ENCODE data around the gene PRPF19. TPM values are rescaled to one million over a fixed set of nuclear protein-coding genes. Genes with fewer than 3 reads are reported as not detected.

The PRPF19 gene
- total and polyA plus RNA-seq, 10 of the 15 experiments (the other 5 are each of a cell fraction or from before 2014, with no cell fraction given), result 8.7 to 170 (median 61.3) TPM

- TF ChIP-seq, protein P1, sequence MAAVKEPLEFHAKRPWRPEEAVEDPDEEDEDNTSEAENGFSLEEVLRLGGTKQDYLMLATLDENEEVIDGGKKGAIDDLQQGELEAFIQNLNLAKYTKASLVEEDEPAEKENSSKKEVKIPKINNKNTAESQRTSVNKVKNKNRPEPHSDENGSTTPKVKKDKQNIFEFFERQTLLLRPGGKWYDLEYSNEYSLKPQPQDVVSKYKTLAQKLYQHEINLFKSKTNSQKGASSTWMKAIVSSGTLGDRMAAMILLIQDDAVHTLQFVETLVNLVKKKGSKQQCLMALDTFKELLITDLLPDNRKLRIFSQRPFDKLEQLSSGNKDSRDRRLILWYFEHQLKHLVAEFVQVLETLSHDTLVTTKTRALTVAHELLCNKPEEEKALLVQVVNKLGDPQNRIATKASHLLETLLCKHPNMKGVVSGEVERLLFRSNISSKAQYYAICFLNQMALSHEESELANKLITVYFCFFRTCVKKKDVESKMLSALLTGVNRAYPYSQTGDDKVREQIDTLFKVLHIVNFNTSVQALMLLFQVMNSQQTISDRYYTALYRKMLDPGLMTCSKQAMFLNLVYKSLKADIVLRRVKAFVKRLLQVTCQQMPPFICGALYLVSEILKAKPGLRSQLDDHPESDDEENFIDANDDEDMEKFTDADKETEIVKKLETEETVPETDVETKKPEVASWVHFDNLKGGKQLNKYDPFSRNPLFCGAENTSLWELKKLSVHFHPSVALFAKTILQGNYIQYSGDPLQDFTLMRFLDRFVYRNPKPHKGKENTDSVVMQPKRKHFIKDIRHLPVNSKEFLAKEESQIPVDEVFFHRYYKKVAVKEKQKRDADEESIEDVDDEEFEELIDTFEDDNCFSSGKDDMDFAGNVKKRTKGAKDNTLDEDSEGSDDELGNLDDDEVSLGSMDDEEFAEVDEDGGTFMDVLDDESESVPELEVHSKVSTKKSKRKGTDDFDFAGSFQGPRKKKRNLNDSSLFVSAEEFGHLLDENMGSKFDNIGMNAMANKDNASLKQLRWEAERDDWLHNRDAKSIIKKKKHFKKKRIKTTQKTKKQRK (IDR thresholded peaks at IDR 0.05; ENCODE audit: low read depth, low read length), result no peak
- peak; percentile 93 for TF ChIP-seq RELA (IDR thresholded peaks at IDR 0.05; ENCODE audit: borderline replicate concordance, partially characterized antibody)
- no peak for TF ChIP-seq ZBED1 (IDR thresholded peaks at IDR 0.05; ENCODE audit: borderline replicate concordance)
- TF ChIP-seq USF1 (IDR thresholded peaks at IDR 0.05; ENCODE audit: borderline replicate concordance, extremely low read length, insufficient read depth, low read depth, low read length), result peak; percentile 76
- TF ChIP-seq DPF2 (IDR thresholded peaks at IDR 0.05), result no peak; the same call in 1 of the 2 replicates
- peak; percentile 100 for TF ChIP-seq MXI1 (IDR thresholded peaks at IDR 0.05; ENCODE audit: low read depth, low read length)
- no peak for TF ChIP-seq CHD4 (IDR thresholded peaks at IDR 0.05)
- TF ChIP-seq PKNOX1 (IDR thresholded peaks at IDR 0.05), result peak; percentile 89
- TF ChIP-seq BHLHE40 (IDR thresholded peaks at IDR 0.05; ENCODE audit: borderline replicate concordance in 1 of 2, low read depth in 2 of 2, low read length in 1 of 2), result peak; percentile 100
- no peak for TF ChIP-seq ETV6 (conservative IDR thresholded peaks at IDR 0.05 in 1 of 2, IDR thresholded peaks at IDR 0.05 in 1 of 2; ENCODE audit: borderline replicate concordance in 1 of 2, low read depth in 1 of 2)
- no peak for TF ChIP-seq ZBTB4 (CRISPR knock-in tag; IDR thresholded peaks at IDR 0.05)
- TF ChIP-seq BMI1 (IDR thresholded peaks at IDR 0.05; ENCODE audit: borderline replicate concordance), result no peak
- no peak for TF ChIP-seq SUZ12 (IDR thresholded peaks at IDR 0.05; ENCODE audit: unreplicated experiment)
- TF ChIP-seq STAT1 (conservative IDR thresholded peaks at IDR 0.05), result peak; percentile 86; the same call in 1 of the 2 replicates
- TF ChIP-seq BCL3 (IDR thresholded peaks at IDR 0.05; ENCODE audit: borderline replicate concordance, insufficient read depth, low read depth, low read length, poor library complexity, severe bottlenecking), result peak; percentile 33
- no peak for TF ChIP-seq KAT2A (conservative IDR thresholded peaks at IDR 0.05; ENCODE audit: control insufficient read depth, low read depth, low read length)
- TF ChIP-seq SUPT20H (IDR thresholded peaks at IDR 0.05; ENCODE audit: borderline replicate concordance, control insufficient read depth, low read depth, low read length), result no peak
Measured at GRCh38 chr11:60841797-60842667, 64.4 kb downstream of the PRPF19 start, which contains the start of gene CCDC86 (continued).

All from GM12878 (cell line).